Endothelial cell (in vitro differentiated cells): ENCODE data around the gene KRT6C. TPM values are rescaled to one million over a fixed set of nuclear protein-coding genes. Genes with fewer than 3 reads are reported as not detected.
"Not testable (repeated sequence)": the region's sequence is repeated elsewhere in the genome, so short reads cannot be mapped to it uniquely, and the experiment has no call there.

Source experiments
- DNase-seq: peaks from one replicate; pipeline ENCODE4 v3.0.0; 2021; ENCODE audit warnings: low spot score
- H3K27ac Mint-ChIP-seq: one replicate; pipeline ENCODE4 v1.8.0; 2021; ENCODE audit warnings: mixed read lengths, inconsistent platforms; ENCODE audit not compliant: unreplicated experiment
- H3K27me3 Mint-ChIP-seq: one replicate; pipeline ENCODE4 v1.8.0; 2021; ENCODE audit warnings: mild to moderate bottlenecking, moderate library complexity, mixed read lengths, inconsistent platforms; ENCODE audit not compliant: unreplicated experiment
- H3K36me3 Mint-ChIP-seq: one replicate; pipeline ENCODE4 v1.8.0; 2021; ENCODE audit warnings: mild to moderate bottlenecking, low read depth, mixed read lengths, inconsistent platforms; ENCODE audit not compliant: unreplicated experiment
- H3K4me1 Mint-ChIP-seq: one replicate; pipeline ENCODE4 v1.8.0; 2021; ENCODE audit warnings: mild to moderate bottlenecking, mixed read lengths, inconsistent platforms; ENCODE audit not compliant: unreplicated experiment
- H3K4me3 Mint-ChIP-seq: one replicate; pipeline ENCODE4 v1.8.0; 2021; ENCODE audit warnings: mild to moderate bottlenecking, mixed read lengths, inconsistent platforms; ENCODE audit not compliant: unreplicated experiment
- H3K9me3 Mint-ChIP-seq: one replicate; pipeline ENCODE4 v1.8.0; 2021; ENCODE audit warnings: mixed read lengths, inconsistent platforms; ENCODE audit not compliant: unreplicated experiment
- total RNA-seq: library from RNA; stranded (reverse); fragmentation: NEBNext Ultra II Directional; extraction: Animal tissue kit (Norgen Biotek cat#: 25700); gene quantifications from one replicate; pipeline ENCODE4 v1.2.1, GENCODE V29; 2021; ENCODE audit not compliant: unreplicated experiment
- TF ChIP-seq, protein P1 (sequence below): fragments of 200-600 bp; sonication (generic); IDR thresholded peaks from one replicate; pipeline ENCODE4 v1.5.0; 2021; ENCODE audit warnings: antibody characterized with exemption; ENCODE audit not compliant: unreplicated experiment

Gene KRT6C
- total RNA-seq, 1 donor from 2014 or later: not detected

DNA sequence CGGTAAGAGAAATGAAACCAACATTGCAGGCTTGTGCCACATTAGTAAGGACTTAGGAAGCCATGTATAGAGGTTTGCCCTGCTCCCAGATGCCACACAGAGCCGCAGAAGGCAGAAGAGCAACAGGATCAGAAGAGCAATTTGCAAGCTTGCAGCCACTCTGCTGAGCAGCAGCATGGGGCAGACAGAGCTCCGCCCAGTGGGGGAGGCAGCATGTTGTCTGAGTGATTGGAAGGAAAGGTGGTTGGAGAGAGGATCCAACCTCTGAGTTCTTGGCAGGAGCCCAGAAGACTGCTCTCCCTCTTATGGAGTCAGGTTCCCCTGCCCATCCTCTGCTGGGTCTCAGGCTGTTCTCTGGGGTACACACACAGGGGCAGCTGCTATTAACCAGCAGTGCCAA lies 21.8 kb upstream of the KRT6C start:
- TF ChIP-seq, protein P1, sequence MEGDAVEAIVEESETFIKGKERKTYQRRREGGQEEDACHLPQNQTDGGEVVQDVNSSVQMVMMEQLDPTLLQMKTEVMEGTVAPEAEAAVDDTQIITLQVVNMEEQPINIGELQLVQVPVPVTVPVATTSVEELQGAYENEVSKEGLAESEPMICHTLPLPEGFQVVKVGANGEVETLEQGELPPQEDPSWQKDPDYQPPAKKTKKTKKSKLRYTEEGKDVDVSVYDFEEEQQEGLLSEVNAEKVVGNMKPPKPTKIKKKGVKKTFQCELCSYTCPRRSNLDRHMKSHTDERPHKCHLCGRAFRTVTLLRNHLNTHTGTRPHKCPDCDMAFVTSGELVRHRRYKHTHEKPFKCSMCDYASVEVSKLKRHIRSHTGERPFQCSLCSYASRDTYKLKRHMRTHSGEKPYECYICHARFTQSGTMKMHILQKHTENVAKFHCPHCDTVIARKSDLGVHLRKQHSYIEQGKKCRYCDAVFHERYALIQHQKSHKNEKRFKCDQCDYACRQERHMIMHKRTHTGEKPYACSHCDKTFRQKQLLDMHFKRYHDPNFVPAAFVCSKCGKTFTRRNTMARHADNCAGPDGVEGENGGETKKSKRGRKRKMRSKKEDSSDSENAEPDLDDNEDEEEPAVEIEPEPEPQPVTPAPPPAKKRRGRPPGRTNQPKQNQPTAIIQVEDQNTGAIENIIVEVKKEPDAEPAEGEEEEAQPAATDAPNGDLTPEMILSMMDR: no peak
- Mint-ChIP-seq H3K4me3 (no peak overlapping the region), H3K4me1 (peaks cover 8% of the 10 kb centered on the region), H3K9me3 (no peaks in the 10 kb centered on the region), H3K36me3 (no peaks in the 10 kb centered on the region), H3K27ac (no peak overlapping the region), H3K27me3 (peaks cover 6% of the 10 kb centered on the region)
- DNase-seq: no peak

GRCh38 chr12:52494518-52494917 lies 20.9 kb upstream of the KRT6C start:
- TF ChIP-seq, protein P1: no peak
- no peak for DNase-seq
- peaks cover 6% of the 10 kb centered on the region for H3K27me3 Mint-ChIP-seq
- no peaks in the 10 kb centered on the region for H3K9me3 Mint-ChIP-seq
- H3K4me3 Mint-ChIP-seq: no peak overlapping the region
- H3K36me3 Mint-ChIP-seq: no peaks in the 10 kb centered on the region
- peaks cover 8% of the 10 kb centered on the region for H3K4me1 Mint-ChIP-seq
- no peak overlapping the region for H3K27ac Mint-ChIP-seq

DNA sequence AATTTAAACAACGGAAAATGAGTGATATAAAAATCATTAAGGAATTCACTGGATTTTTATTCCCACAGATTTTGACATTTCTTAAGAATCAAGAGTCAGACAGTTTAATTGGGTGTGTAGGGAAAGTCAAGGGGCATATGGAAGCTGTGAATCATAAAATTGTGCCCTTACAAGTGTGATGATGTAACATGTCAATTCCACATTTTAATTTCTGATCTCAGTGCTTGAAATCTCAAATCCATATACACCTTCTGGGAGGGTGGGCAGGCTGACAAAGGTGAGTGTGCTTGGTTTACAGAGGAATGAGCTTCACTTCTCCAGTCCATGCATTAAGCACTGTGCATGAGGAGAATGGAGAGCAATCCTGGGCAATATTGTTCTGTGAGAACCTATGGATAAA lies 20.5 kb upstream of the KRT6C start:
- Mint-ChIP-seq H3K27ac (no peak overlapping the region), H3K27me3 (peaks cover 6% of the 10 kb centered on the region)
- DNase-seq: no peak

GRCh38 chr12:52493172-52493571 lies 19.6 kb upstream of the KRT6C start, which contains the start of gene KRT6A:
TSS of gene KRT6A (minus strand) at chr12:52493257. CDS start at chr12:52493188, 69 bp downstream.
- Mint-ChIP-seq H3K36me3 (no peaks in the 10 kb centered on the region), H3K27ac (no peak within 1 kb of the TSS), H3K4me1 (peaks cover 8% of the 10 kb centered on the region), H3K4me3 (no peak within 1 kb of the TSS), H3K27me3 (peaks cover 6% of the 10 kb centered on the region), H3K9me3 (no peaks in the 10 kb centered on the region)
- DNase-seq: no peak
- TF ChIP-seq, protein P1: no peak

More for the DNA sequence above, 20.5 kb upstream of the KRT6C start:
- H3K4me3 Mint-ChIP-seq: no peak overlapping the region
- H3K4me1 Mint-ChIP-seq: peaks cover 8% of the 10 kb centered on the region
- TF ChIP-seq, protein P1: no peak
- H3K36me3 Mint-ChIP-seq: no peaks in the 10 kb centered on the region
- no peaks in the 10 kb centered on the region for H3K9me3 Mint-ChIP-seq

- H3K4me1 Mint-ChIP-seq: not testable (repeated sequence)
Measured at GRCh38 chr12:52492405-52492804, 18.8 kb upstream of the KRT6C start.

GRCh38 chr12:52491495-52491894 lies 17.9 kb upstream of the KRT6C start:
- not testable (repeated sequence) for H3K4me1 Mint-ChIP-seq, H3K9me3 Mint-ChIP-seq, H3K27me3 Mint-ChIP-seq, DNase-seq, H3K36me3 Mint-ChIP-seq, H3K4me3 Mint-ChIP-seq, H3K27ac Mint-ChIP-seq

More at GRCh38 chr12:52492405-52492804, 18.8 kb upstream of the KRT6C start:
- H3K27ac Mint-ChIP-seq, H3K4me3 Mint-ChIP-seq, H3K9me3 Mint-ChIP-seq, DNase-seq, H3K36me3 Mint-ChIP-seq, H3K27me3 Mint-ChIP-seq: not testable (repeated sequence)
